Caki2 (cell line): ENCODE data around the gene TIMM50. TPM values are rescaled to one million over a fixed set of nuclear protein-coding genes. Genes with fewer than 3 reads are reported as not detected.
A peak's percentile ranks its signal among the peaks of the same experiment; 100 is the strongest.

Experiments
- DNase-seq: peaks from one replicate; pipeline ENCODE4 v3.0.0-alpha.2; 2015; ENCODE audit warnings: low read depth
- in situ Hi-C: cut with HindIII; loops from 2 replicates; pipeline ENCODE4 v1.10.0; 2016; ENCODE audit warnings: low sequenced_read_pairs, low pct_unique_long_range_greater_than_20kb, mixed read lengths
- total RNA-seq: library from RNA; depleted of rRNA; stranded (reverse); fragments of >200 nt; shearing (Covaris generic); gene quantifications from 2 replicates; pipeline ENCODE4 v1.2.3, GENCODE V29; 2014; ENCODE audit warnings: low replicate concordance

The TIMM50 gene
- total RNA-seq, 1 experiment from 2014 or later, result 282 TPM

DNA sequence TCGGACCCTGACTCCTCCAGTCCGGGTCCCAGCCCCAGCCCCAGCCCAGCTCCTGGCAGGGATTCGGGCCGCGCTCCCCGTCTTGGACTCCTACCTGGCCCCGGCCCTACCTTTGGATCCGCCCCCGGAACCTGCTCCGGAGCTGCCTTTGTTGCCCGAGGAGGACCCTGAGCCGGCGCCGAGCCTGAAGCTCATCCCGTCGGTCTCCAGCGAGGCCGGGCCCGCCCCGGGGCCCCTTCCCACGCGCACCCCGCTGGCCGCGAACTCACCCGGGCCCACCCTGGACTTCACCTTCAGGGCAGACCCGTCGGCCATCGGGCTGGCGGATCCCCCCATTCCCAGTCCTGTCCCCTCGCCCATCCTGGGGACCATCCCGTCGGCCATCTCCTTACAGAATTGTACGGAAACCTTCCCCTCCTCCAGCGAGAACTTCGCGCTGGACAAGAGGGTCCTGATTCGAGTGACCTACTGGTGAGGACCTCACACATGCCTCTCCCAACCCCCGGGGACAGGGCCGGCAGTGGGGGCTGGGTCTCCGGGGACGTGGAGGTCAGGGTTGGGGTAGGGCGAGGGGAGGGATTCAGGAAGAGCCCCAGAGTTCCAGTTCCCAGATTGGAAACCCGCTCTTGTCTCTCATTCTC is 35.0 kb downstream of the TIMM50 start:
- no peak for DNase-seq
- in situ Hi-C loops, result no loop called here

DNA sequence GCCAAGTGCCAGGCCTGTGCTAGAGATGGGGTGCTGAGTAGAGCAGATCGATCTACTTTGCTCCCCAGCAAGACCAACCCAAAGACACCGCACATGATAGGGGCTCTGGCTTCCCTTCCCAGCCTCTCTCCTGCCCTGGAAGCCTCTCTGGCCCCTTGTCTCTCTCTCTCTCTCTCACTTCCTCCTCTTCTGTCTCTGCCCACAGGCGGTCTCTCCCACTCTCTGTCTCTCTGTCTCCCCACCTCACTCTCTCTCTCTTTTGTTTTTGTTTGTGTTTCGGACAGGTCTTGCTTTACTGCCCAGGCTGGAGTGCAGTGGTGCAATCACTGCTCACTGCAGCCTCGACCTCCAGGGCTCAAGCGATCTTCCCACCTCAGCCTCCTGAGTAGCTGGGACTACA is 35.6 kb downstream of the TIMM50 start:
- in situ Hi-C loops, result no loop called here
- no peak for DNase-seq

DNA sequence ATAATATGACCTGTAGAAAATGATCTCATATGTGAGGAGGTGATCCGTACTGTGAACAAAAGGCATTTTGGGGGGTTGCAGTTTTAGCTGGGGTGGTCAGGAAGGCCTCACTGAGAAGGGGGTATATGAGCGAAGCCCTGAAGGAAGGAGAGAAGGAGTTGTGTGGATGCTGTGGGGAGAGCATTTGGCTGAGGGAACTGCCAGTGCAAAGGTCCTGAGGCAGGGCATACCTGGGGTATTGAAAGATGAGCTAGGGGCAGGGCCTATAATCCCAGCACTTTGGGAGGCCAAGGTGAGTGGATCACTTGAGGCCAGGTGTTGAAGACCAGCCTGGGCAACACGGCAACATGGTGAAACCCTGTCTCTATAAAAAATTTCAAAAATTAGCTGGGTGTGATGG is 36.8 kb downstream of the TIMM50 start:
- in situ Hi-C loops, result no loop called here
- no peak for DNase-seq

DNA sequence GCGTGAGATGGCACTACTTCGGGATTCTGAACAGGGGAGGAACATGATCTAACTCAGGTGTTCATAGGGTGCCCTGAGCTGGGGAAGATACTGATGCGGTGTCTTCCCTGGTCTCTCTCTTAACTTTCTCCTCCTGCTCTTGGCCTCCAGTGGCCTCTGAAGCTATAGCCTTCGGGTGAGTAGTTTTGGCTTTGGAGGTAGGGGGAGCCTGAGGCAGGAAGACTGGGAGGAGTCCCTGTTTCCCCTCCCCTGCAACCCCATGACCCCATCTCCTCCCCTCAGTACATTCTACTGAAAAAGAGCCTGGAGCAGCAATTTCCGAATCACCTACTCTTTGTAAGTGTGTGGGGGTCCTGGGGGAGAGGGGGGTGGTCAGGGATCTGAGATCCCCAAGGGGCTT is 37.8 kb downstream of the TIMM50 start:
- DNase-seq, result no peak
- in situ Hi-C loops, result no loop called here

DNA sequence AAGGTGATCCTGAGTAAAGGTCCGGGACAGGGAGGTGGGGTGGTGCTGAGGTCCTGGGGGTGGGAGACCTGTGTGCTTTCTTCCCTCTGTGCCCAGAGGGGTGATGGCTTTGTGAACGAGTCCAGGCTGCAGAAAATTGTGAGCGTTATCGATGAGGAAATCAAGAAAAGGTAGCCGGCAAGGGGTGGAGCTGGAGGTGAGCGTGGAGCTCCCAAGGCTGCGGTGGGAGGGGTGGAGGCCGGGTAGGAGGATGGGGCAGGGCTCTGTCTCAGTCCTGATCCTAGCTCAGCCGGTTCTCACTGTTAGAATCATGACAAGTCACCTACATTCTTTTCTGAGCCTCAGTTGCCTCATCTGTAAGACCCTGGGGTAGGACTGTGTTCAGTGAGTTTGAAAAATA is 38.3 kb downstream of the TIMM50 start:
- no peak for DNase-seq
- in situ Hi-C loops, result no loop called here

DNA sequence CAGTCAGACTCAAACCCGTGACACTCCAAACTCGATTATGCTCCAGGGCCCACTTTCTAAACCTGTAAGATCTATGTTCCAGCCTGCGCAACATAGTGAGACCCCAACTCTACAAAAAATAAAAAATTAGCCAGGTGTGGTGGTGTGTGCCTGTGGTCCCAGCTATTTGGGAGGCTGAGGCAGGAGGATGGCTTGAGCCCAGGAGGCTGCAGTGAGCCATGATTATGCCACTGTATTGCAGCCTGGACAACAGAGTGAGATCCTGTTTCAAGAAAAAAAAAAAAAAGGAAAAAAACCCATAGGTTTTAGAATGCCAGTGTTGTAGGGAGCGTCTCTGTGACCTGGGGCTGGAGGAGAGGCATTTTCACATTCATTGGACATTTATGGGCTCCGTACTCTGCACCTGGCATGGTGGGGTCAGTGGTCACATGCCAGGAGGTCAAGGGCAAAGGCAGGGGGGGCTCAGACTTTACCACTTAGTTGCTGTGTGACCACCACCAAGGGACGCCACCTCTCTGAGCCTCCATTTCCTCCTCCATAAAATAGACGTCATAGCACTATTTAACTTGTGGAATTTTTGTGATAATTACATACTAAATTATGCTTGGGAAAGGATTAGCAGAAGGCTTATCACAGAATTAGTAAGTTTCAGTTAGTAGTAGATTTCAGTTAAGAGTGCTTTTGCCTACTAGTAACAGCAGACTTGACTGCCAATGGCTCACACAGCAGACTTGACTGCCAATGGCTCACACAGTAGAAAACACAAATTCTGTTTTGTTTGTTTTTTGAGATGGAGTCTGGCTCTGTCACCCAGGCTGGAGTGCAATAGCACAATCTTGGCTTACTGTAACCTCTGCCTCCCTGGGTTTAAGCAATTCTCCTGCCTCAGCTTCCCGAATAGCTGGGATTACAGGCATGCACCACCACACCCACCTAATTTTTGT is 40.2 kb downstream of the TIMM50 start:
- DNase-seq, result no peak
- in situ Hi-C loops, result no loop called here

DNA sequence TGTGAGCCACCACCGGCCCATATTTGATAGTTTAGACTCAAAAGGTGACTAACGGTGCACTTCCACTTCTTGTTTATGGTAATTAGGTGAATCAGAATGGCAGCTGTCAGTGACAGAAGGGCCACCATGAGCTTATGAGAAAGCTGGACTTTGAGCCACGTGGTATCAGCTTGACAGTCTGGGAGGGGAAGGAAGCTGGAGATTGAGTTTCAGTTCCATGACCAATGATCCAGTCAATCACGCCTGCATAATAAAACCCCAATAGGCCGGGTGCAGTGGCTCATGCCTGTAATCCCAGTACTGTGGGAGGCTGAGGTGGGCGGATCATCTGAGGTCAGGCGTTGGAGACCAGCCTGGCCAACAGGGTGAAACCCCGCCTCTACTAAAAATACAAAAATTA is 43.9 kb downstream of the TIMM50 start:
- peak; percentile 67 for DNase-seq
- in situ Hi-C loops, result no loop called here

DNA sequence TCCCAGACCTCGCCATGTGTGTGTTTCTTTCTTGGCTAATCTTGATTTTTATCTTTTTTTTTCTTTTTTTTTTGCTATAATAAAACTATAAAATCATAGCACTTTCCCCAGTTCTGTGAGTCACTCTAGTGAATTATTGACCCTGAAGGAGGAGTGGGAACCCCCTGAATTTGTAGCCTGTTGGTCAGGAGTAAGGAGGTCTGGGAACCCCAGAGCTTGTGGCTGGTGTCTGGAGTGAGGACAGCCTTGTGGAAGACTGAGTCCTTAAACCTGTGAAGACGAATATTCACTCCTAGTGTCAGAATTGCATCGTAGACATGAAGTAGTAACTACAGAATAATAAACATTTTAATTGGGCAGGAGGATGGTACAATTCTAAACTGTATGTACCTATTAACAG is 44.6 kb downstream of the TIMM50 start:
- in situ Hi-C loops, result loop anchor here (25.0 kb wide), 1 partner anchor 137 kb away; the partner anchor contains the start of gene LGALS16

DNA sequence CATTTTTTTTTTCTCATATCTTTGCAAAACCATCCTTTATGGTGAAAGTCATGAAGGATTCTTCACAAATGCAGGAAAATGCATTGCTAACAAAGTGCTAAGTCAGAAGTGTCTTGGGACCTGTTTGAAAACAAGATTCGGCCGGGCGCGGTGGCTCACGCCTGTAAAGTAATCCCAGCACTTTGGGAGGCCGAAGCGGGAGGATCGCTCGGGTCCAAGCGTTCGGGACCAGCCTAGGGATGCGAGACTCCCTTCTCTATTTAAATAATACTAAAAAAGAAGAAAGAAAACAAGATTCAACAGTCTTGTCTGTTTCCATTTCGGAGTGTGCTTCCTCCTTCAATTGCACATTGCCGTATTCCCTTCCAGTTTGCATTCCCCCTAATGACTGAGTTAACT is 51.2 kb downstream of the TIMM50 start:
- in situ Hi-C loops, result loop anchor here (25.0 kb wide), 1 partner anchor 130 kb away; the partner anchor contains the start of gene LGALS16

More for the DNA sequence above, 44.6 kb downstream of the TIMM50 start:
- no peak for DNase-seq

DNA sequence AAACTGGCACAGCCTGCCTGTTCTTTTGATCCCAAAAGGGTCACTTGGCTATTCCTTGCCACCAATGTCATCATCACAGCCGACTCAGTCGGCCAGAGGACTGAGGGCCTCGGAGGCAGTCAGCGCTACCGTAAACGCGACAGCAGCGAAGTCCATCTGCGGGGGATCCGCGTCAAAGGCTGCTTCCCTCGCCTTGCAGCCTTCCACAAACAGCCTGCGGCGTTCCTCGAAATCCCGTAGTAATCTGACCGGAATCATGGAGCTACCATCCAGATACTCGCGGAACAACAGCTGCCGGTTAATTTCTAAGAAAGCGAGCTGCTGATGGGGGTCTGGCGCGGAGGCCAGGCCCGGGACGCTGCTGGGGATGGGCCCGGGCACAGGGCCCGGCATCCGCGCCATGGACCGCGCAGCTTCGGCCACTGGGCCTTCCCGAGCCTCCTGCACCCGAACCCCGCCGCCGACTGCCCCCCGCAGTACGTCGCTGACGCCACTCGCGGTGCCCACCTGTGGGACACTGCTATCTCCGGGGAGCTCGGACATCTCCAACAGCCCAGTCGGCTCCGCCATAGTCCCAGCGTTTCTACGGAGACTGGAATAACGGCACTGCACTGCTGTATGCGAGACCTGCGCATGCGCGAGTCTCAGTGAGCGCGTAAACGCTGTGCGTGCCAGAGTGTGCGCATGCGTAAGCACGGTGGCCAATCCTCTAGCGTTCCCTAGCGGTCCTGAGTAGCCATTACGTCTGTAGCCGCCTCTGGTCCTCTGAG is 51.8 kb downstream of the TIMM50 start, which contains the start of gene EID2B:
Gene EID2B, minus strand, starts transcription at position 620 of the 770 bp plus-strand sequence. Its CDS starts 50 bp downstream, at position 570.
- in situ Hi-C loops, result loop anchor here (25.0 kb wide), 1 partner anchor 130 kb away; the partner anchor contains the start of gene LGALS16
- peak; percentile 88 for DNase-seq

More for the DNA sequence above, 51.2 kb downstream of the TIMM50 start:
- DNase-seq, result no peak

DNA sequence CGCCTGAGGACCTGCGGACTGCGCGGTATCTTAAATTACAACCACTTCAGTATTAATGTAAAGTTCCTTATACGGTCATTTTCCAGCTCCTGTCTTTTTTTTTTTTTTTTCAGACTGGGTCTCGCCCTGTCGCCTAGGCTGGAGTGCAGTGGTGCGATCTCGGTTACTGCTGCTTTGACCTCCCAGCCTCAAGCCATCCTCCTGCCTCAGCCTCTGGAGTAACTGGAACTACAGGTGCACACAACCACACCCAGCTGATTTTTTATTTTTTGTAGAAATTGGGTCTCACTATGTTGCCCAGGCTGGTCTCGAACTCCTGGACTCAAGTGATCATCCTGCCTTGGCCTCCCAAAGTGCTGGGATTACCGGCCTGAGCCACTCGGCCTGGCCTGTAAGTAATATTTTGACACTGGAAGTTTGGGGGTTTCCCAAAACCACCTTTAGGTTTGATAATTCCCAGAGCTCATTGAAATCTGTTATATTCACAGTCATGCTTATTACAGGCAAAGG is 52.4 kb downstream of the TIMM50 start:
- in situ Hi-C loops, result loop anchor here (25.0 kb wide), 1 partner anchor 129 kb away; the partner anchor contains the start of gene LGALS16
- DNase-seq, result no peak

DNA sequence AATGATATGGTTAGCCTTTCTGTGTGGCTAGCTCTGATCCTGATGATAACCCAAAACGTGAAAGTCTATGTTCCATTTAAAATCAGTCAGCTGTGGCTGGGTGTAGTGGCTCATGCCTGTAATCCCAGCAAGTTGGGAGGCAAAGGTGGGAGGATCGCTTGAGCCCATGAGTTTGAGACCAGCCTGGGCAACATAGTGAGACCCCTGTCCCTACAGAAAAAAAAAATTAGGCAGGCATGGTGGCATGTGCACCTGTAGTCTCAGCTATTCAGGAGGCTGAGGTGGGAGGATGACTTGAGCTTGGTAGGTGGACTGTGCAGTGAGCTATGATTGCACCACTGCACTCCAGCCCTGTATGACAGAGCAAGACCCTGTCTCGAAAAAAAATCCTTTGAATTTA is 53.2 kb downstream of the TIMM50 start:
- in situ Hi-C loops, result loop anchor here (25.0 kb wide), 1 partner anchor 129 kb away; the partner anchor contains the start of gene LGALS16
- no peak for DNase-seq

DNA sequence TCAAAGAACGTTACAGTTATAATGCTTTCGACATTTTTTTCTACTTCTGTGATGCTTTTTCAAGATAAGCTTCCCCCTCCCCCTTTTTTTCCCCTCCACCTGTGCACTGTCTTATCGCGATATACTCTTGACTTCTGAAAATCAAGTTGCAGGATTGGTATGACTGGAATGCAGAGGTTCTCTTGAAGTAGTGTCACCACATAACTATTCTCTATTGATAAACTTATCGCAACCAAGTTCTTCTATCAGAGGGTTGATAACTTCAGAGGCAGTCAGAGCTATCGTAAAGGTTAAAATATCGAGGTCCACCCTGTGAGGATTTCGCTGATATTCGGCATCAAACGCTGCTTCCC is 58.5 kb downstream of the TIMM50 start:
- in situ Hi-C loops, result loop anchor here (25.0 kb wide), 1 partner anchor 123 kb away; the partner anchor contains the start of gene LGALS16

DNA sequence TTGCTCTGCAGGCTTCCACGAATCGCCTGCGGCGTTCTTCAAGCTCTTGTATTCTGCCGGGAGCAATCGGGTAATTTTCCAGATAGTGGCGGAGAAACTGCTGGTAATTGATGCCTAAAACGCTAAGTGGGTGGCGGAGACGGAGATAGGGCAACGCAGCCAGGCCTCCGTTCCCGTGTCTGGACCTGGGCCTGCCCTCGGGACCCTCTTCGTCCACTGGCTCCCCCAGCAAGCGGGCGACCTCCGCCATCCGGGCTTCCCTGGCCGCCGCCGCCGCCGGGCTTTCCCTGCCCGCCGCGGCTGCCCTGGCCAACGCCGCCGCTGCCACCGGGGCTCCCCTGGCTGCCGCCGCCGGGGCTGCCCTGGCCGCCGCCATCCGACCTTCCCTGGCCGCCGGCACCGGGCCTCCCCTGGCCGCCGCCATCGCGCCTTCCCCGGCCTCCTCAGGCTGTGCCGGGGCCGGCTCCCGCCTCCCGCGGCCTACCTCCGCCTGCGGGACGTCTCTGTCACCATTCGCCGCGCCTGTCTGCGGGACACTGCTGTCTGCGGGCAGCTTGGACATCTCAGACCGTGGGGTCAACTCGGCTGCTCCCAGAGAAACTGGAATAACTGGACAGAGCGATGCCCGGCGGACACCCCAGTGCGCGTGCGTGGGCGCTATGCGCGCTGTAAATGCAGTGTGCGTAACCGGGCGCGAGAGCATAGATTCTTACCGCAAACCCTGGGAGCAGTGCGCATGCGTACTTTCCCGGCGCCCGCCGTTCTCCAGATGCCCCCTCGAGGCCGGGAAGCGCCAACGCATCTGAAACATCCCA is 59.1 kb downstream of the TIMM50 start, which contains the start of gene EID2:
Gene EID2, minus strand, starts transcription at position 644 of the 815 bp plus-strand sequence. Its CDS starts 82 bp downstream, at position 562.
- in situ Hi-C loops, result loop anchor here (25.0 kb wide), 1 partner anchor 123 kb away; the partner anchor contains the start of gene LGALS16
- DNase-seq, result peak; percentile 90

More for the DNA sequence above, 58.5 kb downstream of the TIMM50 start:
- no peak for DNase-seq

DNA sequence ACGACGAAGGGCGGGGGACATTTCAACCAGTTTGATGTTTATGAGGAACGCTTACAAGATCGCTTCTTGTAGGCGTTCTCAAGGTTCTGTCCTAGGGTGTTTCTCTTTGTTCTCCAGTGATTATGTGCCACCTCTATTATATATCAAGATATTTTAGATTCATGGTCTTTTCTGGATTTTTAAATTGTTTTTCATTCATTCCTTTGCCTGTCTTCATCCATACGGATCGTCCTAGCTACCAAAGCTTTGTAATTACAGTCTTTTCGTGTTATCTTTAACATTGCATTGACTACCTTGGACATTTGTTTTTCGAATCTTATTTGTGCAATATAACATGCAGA is 59.7 kb downstream of the TIMM50 start:
- in situ Hi-C loops, result loop anchor here (25.0 kb wide), 1 partner anchor 122 kb away; the partner anchor contains the start of gene LGALS16
- no peak for DNase-seq
